HUES64 (cell line): ENCODE data around the gene LINC00305.

Experiments
- H3K27ac ChIP-seq: 2 replicates; pipeline ENCODE4 v1.7.0; 2013; ENCODE audit warnings: low read depth, low read length, inconsistent platforms
- H3K27me3 ChIP-seq: 2 replicates; pipeline ENCODE4 v1.6.1; 2013; ENCODE audit warnings: mild to moderate bottlenecking, low read length; ENCODE audit not compliant: insufficient read depth
- H3K36me3 ChIP-seq: 2 replicates; pipeline ENCODE4 v1.6.1; 2013; ENCODE audit warnings: mild to moderate bottlenecking, low read length; ENCODE audit not compliant: insufficient read depth
- H3K4me1 ChIP-seq: 2 replicates; pipeline ENCODE4 v1.6.1; 2013; ENCODE audit warnings: mild to moderate bottlenecking, low read length, moderate library complexity; ENCODE audit not compliant: insufficient read depth
- H3K4me3 ChIP-seq: 2 replicates; pipeline ENCODE4 v1.5.1; 2013; ENCODE audit warnings: mild to moderate bottlenecking, low read length, moderate library complexity
- H3K9ac ChIP-seq: 2 replicates; pipeline ENCODE4 v1.6.1; 2013; ENCODE audit warnings: mild to moderate bottlenecking, low read depth, low read length
- H3K9me3 ChIP-seq: 2 replicates; pipeline ENCODE4 v1.6.1; 2013; ENCODE audit warnings: low read depth, low read length; ENCODE audit not compliant: insufficient read depth
- WGBS: fragments of 150-250, 120-280 bp; methylation state at CpG from one replicate; pipeline ENCODE4 v1.1.7; 2013; ENCODE audit warnings: missing lambda C conversion rate; 5-methylcytosine and 5-hydroxymethylcytosine counted together

LINC00305 gene

DNA sequence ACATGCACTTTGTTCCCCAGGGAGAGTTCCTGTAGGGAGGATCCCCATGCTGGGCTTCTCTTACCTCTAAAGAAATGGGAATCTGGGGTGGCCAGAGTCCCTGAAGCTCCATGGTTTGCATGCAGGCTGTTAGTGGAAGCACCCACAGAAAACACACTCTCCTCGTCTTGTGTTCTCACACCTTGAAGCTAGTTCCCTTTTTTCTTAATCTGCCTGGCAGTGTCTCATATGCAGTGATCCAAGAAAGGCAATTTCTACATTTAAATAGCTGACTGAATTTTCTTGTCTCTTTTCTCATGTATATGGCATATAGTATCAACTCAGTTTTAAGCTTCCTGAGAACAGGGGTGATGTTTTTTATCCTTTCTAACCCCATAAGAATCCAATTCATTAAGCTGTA lies 65.0 kb downstream of the LINC00305 start:
- WGBS = 96% methylated on average over 1 of the region's 1 CpG
- Histone ChIP-seq H3K4me3 (no peak overlapping the region), H3K4me1 (peaks cover 9% of the 10 kb centered on the region; the same call in 1 of the 2 replicates)

DNA sequence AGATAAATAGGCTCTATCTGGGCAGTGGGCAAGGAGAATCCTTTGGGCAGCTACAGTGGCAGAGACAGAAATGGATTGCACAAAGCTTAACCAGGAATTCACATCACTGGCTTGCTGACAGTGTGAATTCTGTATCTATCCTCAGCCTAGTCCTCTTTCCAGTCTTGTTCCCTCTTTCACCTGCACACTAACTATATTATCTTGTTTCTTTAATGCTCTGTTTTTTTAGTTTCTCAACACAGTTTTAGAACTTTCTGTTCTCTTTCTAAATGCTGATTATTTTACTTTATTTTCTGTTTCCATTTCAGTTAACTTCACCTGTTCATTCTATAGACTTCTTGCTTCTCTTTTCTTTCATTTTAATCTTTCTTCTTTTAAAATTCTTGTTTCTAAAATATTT lies 66.4 kb downstream of the LINC00305 start:
- Histone ChIP-seq H3K4me1 (peaks cover 9% of the 10 kb centered on the region; the same call in 1 of the 2 replicates), H3K4me3 (no peak overlapping the region), H3K9ac (no peak overlapping the region), H3K27me3 (no peaks in the 10 kb centered on the region), H3K36me3 (no peaks in the 10 kb centered on the region), H3K27ac (no peak overlapping the region), H3K9me3 (no peaks in the 10 kb centered on the region)

More for the DNA sequence above, 65.0 kb downstream of the LINC00305 start:
- H3K27me3 ChIP-seq = no peaks in the 10 kb centered on the region
- no peak overlapping the region for H3K27ac ChIP-seq
- H3K9me3 ChIP-seq = no peaks in the 10 kb centered on the region
- no peaks in the 10 kb centered on the region for H3K36me3 ChIP-seq
- no peak overlapping the region for H3K9ac ChIP-seq

DNA sequence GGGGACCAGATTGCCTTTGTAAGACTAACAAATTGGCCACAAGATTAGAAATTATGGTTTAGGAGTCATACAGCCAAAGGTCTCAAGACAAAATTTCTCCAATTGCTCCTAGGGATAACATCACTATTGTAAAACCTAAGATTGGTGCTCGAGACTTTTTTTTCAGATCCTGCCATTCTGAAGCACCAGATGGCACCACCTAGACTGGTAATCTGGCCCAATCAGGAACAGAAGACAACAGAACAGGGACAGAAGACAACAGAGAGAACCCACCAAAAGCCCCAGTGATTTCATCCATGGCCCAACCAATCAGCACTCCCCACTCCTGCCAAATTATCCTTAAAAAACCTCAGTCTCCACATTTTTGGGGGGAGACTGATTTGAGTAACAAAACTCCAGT lies 66.8 kb downstream of the LINC00305 start:
- Histone ChIP-seq H3K27ac (no peak overlapping the region), H3K4me1 (peaks cover 9% of the 10 kb centered on the region; the same call in 1 of the 2 replicates), H3K9me3 (no peaks in the 10 kb centered on the region), H3K27me3 (no peaks in the 10 kb centered on the region), H3K36me3 (no peaks in the 10 kb centered on the region), H3K9ac (no peak overlapping the region), H3K4me3 (no peak overlapping the region)
- WGBS = 100% methylated on average over 1 of the region's 1 CpG

DNA sequence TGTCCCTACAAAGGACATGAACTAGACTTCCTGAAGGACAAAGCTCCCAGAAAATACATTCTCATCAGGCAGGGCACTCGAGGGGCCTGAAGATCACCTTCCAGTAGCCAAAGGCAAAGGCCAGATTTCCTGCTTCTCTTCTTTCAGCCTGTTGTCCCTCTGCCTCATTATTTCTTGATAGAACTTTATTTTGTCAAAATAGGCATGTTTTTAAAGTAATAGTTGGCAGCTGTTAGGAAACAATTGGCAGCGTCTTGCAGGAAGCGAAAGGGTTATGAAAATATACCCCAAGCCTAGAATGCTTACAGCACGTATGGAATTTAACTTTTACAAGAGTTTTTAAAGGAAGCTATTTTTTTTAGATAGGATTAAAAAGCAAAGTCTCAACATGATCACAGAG lies 74.9 kb downstream of the LINC00305 start:
- no peak overlapping the region for H3K9ac ChIP-seq
- WGBS = 97% methylated on average over 4 of the region's 4 CpGs
- no peak overlapping the region for H3K4me3 ChIP-seq
- no peaks in the 10 kb centered on the region for H3K9me3 ChIP-seq
- no peak overlapping the region for H3K27ac ChIP-seq
- H3K4me1 ChIP-seq = no peaks in the 10 kb centered on the region
- no peaks in the 10 kb centered on the region for H3K27me3 ChIP-seq
- H3K36me3 ChIP-seq = no peaks in the 10 kb centered on the region

DNA sequence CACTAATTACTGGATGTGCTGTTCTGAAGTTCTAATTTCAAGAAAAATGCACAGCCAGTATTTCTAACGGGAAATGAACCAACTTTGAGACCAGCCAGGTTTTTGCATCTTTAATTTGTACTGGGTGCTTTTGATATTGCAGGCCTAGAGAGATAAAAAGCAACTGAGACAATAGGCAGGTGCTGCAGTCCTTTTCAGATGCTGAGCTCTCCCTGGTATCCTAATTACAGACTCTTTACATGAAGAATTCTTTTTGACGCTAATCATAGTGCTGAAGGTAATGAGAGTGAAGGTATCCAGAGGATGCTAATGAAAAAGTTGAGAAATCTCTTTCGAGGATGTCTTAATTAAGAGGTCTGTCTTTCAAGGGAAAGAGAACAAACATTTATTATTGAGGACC lies 93.9 kb downstream of the LINC00305 start:
- Histone ChIP-seq H3K4me1 (0 out of 2 replicates have a peak, but pooled peaks cover 13% of the 10 kb centered on the region), H3K9ac (no peak overlapping the region), H3K36me3 (no peaks in the 10 kb centered on the region), H3K9me3 (no peaks in the 10 kb centered on the region), H3K27ac (no peak overlapping the region), H3K27me3 (peaks cover 42% of the 10 kb centered on the region), H3K4me3 (no peak overlapping the region)
- 46% methylated on average over 2 of the region's 3 CpGs for WGBS

DNA sequence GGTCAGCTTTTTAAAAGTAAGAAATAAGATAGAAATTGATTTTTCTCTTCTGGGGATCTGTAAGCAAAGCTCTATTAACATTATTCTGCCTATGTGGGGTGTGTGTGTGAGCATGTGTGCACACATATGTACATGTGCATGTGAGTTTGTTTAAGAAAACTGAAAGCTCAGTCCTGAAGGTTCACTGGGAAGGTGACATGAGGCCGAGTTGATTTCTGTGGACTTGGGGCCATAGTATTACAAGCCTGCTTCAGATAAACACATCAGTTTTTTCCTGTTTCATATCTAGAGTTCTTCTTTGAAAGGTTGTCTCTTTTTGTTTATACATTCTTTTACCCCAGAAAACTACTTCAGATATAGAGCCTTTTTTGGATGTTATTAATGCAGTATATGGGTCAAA lies 95.6 kb downstream of the LINC00305 start:
- WGBS = 100% methylated on average over 1 of the region's 1 CpG
- H3K27ac ChIP-seq = no peak overlapping the region
- H3K27me3 ChIP-seq = peaks cover 42% of the 10 kb centered on the region
- no peaks in the 10 kb centered on the region for H3K9me3 ChIP-seq
- H3K4me3 ChIP-seq = no peak overlapping the region
- H3K36me3 ChIP-seq = no peaks in the 10 kb centered on the region
- 0 out of 2 replicates have a peak, but pooled peaks cover 13% of the 10 kb centered on the region for H3K4me1 ChIP-seq
- H3K9ac ChIP-seq = no peak overlapping the region

DNA sequence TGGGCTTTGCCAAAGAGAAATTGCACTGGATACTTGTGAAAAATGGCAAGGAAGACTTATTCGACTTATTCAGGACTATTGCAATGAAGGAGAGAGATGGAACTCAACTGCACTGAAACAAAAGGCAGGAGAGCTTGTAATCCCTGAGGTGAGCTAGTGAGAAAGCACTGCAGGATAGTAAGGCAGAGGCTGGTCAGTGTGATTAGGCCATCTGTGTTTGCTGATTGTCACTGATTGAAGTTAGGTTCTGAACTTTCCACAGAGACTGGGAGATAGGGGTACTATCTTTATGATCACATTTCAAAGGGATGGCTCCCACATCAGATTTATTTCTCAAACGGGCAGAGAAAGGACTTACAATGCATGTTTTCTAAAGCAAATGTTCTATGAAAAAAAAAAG lies 96.1 kb downstream of the LINC00305 start:
- 93% methylated on average over 2 of the region's 2 CpGs for WGBS
- Histone ChIP-seq H3K9ac (no peak overlapping the region), H3K27ac (no peak overlapping the region), H3K4me3 (no peak overlapping the region), H3K9me3 (no peaks in the 10 kb centered on the region), H3K4me1 (0 out of 2 replicates have a peak, but pooled peaks cover 13% of the 10 kb centered on the region), H3K36me3 (no peaks in the 10 kb centered on the region), H3K27me3 (peaks cover 42% of the 10 kb centered on the region)

DNA sequence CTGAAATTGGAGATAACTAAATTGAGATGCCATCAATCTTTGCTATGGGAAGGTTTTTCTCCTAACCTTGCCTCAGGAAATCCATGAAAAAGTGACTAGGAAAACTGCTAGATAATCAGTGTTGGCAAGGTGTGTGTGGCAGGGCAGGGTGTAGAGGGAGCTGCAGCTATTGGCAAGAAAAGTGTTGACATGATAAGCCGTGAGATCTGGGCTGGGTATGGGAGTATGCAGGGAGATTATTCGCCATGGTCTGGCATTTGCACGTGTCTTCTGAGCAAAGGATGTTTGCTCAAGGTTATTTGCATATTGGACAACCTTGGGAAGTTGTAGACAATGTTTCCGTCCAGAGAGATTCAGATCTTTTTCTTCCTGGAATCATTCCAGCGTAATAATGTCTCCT lies 104.3 kb downstream of the LINC00305 start:
- H3K9ac ChIP-seq = no peak overlapping the region
- no peaks in the 10 kb centered on the region for H3K27me3 ChIP-seq
- no peaks in the 10 kb centered on the region for H3K36me3 ChIP-seq
- WGBS = 94% methylated on average over 4 of the region's 5 CpGs
- H3K9me3 ChIP-seq = peaks cover 13% of the 10 kb centered on the region
- H3K4me1 ChIP-seq = no peaks in the 10 kb centered on the region
- H3K27ac ChIP-seq = no peak overlapping the region
- no peak overlapping the region for H3K4me3 ChIP-seq

DNA sequence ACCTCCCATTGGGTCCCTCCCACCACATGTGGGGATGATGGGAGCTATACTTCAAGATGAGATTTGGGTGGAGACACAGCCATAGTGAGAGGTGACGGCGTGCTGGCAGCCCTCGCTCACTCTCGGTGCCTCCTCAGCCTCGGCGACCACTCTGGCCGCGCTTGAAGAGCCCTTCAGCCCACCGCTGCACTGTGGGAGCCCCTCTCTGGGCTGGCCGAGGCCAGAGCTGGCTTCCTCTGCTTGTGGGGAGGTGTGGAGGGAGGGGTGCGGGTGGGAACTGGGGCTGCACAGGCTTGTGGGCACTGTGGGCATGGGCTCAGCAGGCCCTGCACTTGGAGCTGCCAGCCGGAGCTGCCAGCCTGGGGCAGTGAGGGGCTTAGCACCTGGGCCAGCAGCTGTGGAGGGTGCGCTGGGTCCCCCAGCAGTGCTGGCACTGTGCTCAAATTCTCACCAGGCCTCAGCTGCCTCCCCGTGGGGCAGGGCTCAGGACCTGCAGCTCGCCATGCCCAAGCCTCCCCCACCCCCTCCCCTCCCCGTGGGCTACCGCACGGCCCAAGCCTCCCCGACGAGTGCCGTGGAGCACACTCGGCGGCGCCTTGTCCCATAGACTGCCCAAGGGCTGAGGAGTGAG lies 106.0 kb downstream of the LINC00305 start:
- Histone ChIP-seq H3K36me3 (no peaks in the 10 kb centered on the region), H3K4me3 (no peak overlapping the region), H3K27ac (no peak overlapping the region), H3K27me3 (no peaks in the 10 kb centered on the region), H3K9me3 (peaks cover 13% of the 10 kb centered on the region), H3K9ac (no peak overlapping the region), H3K4me1 (no peaks in the 10 kb centered on the region)
- WGBS = 96% methylated on average over 24 of the region's 24 CpGs

DNA sequence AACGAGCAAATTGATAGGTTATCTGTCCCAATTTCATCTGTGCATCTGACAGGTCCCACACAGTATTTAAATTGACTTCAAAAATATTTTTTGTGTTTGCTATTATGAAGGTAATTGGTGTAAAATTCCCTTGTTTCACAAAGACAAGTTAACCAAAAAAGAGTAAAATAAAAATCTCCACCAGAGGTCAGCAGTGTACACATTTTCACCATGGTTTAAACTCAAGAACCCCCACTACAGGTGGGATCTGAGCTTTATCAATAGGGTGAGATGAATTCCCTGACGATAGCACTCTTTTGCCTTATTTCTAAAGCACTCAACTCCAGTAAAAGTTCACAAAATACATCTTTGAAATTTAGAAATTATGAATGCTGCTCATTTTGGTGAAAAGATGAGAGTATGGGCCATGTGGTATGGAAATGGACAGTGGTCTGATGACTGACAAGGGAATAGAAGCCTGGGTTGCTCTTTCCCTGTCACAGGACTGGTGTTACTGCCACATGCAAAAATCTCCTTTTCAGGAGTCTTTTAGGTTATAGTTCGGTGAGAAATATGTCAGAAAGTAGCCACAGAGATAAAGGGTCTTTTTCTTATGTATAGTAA lies 111.0 kb downstream of the LINC00305 start:
- Histone ChIP-seq H3K9ac (no peak overlapping the region), H3K36me3 (no peaks in the 10 kb centered on the region), H3K27me3 (no peaks in the 10 kb centered on the region), H3K9me3 (peaks cover 13% of the 10 kb centered on the region), H3K27ac (no peak overlapping the region), H3K4me3 (no peak overlapping the region), H3K4me1 (no peaks in the 10 kb centered on the region; the same call in 1 of the 2 replicates)
- WGBS = 35% methylated on average over 3 of the region's 3 CpGs

DNA sequence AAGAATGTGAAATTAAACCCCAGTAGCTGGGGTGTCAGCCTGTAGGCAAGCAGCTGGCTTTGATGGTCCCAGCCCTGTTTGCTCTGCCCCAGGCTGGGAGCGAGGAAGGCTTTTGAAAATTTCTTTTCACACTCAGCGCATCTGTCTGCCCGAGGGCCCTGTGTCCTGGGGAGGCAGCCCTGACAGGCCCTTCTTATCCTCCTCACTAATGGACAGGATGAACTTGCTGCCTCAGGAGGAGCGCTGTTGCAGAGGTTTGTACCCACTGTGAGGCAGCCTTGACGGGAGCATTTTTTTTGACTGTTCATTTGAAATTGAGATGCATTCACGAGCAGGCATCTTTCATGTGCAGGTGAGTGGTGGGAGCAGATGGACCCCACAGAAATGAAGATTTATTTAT lies 116.6 kb downstream of the LINC00305 start:
- 73% methylated on average over 6 of the region's 6 CpGs for WGBS
- H3K27me3 ChIP-seq = no peaks in the 10 kb centered on the region
- no peaks in the 10 kb centered on the region for H3K9me3 ChIP-seq
- no peaks in the 10 kb centered on the region for H3K36me3 ChIP-seq
- H3K9ac ChIP-seq = no peak overlapping the region
- no peaks in the 10 kb centered on the region; the same call in 1 of the 2 replicates for H3K4me1 ChIP-seq
- no peak overlapping the region for H3K4me3 ChIP-seq
- H3K27ac ChIP-seq = no peak overlapping the region
